Measurements from ENCODE around the gene AACS.

GRCh38 chr12:125161712-125162022 lies 96.4 kb downstream of the AACS start:
- no peak for TF ChIP-seq CTCF (IDR thresholded peaks at IDR 0.05)
- no peak for TF ChIP-seq POLR2A (IDR thresholded peaks at IDR 0.05; ENCODE audit: low read length)
- TF ChIP-seq NPAS2 (CRISPR knock-in tag; IDR thresholded peaks at IDR 0.05; ENCODE audit: borderline replicate concordance) = no peak
- no peak for TF ChIP-seq HOXB13 (CRISPR knock-in tag; IDR thresholded peaks at IDR 0.05; ENCODE audit: low read depth)
- TF ChIP-seq REST (IDR thresholded peaks at IDR 0.05) = no peak

Measured in A549 (cell line).